GM08714 (cell line): ENCODE measurements around the gene SERPINF2.
"Not testable (repeated sequence)": the region's sequence is repeated elsewhere in the genome, so short reads cannot be mapped to it uniquely, and the experiment has no call there.

Experiments
- H3K4me3 ChIP-seq: fragments of 200-500 bp; sonication (Bioruptor generic); 2 replicates; pipeline ENCODE4 v1.5.1; 2014; ENCODE audit warnings: mild to moderate bottlenecking, low read length, inconsistent platforms
- ZNF274 ChIP-seq: IDR thresholded peaks from 2 replicates; pipeline ENCODE4 v1.6.1; 2012; ENCODE audit warnings: mild to moderate bottlenecking, low read depth, low read length

Gene SERPINF2

GRCh38 chr17:1742371-1743087, at the start of gene SERPINF2:
SERPINF2 (plus strand) TSS chr17:1742871; CDS start chr17:1744996, 2,125 bp downstream.
- no peak for TF ChIP-seq ZNF274
- no peak within 1 kb of the TSS for H3K4me3 ChIP-seq

- H3K4me3 ChIP-seq, result no peak overlapping the region
- TF ChIP-seq ZNF274, result no peak
Measured at GRCh38 chr17:1693339-1693738, 49.3 kb upstream of the SERPINF2 start.

GRCh38 chr17:1695365-1695764, 47.3 kb upstream of the SERPINF2 start:
- no peak overlapping the region for H3K4me3 ChIP-seq
- TF ChIP-seq ZNF274, result no peak

GRCh38 chr17:1697681-1698080, 45.0 kb upstream of the SERPINF2 start:
- TF ChIP-seq ZNF274, result no peak
- no peak overlapping the region for H3K4me3 ChIP-seq

GRCh38 chr17:1699891-1700290, 42.8 kb upstream of the SERPINF2 start:
- H3K4me3 ChIP-seq, result not testable (repeated sequence)

- no peak for TF ChIP-seq ZNF274
- no peak overlapping the region for H3K4me3 ChIP-seq
Measured at GRCh38 chr17:1703063-1703462, 39.6 kb upstream of the SERPINF2 start.

GRCh38 chr17:1705004-1705403, 37.7 kb upstream of the SERPINF2 start:
- no peak for TF ChIP-seq ZNF274
- no peak overlapping the region for H3K4me3 ChIP-seq

GRCh38 chr17:1707107-1707506, 35.6 kb upstream of the SERPINF2 start:
- H3K4me3 ChIP-seq, result no peak overlapping the region
- TF ChIP-seq ZNF274, result no peak

- not testable (repeated sequence) for H3K4me3 ChIP-seq
Measured at GRCh38 chr17:1708791-1709346, 33.8 kb upstream of the SERPINF2 start.

- no peak overlapping the region for H3K4me3 ChIP-seq
- no peak for TF ChIP-seq ZNF274
Measured at GRCh38 chr17:1709403-1709951, 33.2 kb upstream of the SERPINF2 start.

- peak within 1 kb of the TSS; percentile 41; the same call in 1 of the 2 replicates for H3K4me3 ChIP-seq
Measured at GRCh38 chr17:1709971-1710806, 32.5 kb upstream of the SERPINF2 start, which contains the start of gene TLCD2. TLCD2 (minus strand) TSS chr17:1710377; CDS start chr17:1710242, 135 bp downstream.

GRCh38 chr17:1710807-1711553, 31.7 kb upstream of the SERPINF2 start:
- no peak for TF ChIP-seq ZNF274
- no peak overlapping the region for H3K4me3 ChIP-seq

More at GRCh38 chr17:1709971-1710806, 32.5 kb upstream of the SERPINF2 start, which contains the start of gene TLCD2:
- TF ChIP-seq ZNF274, result no peak

GRCh38 chr17:1711804-1712203, 30.9 kb upstream of the SERPINF2 start:
- no peak overlapping the region for H3K4me3 ChIP-seq
- no peak for TF ChIP-seq ZNF274

GRCh38 chr17:1712271-1712670, 30.4 kb upstream of the SERPINF2 start:
- no peak for TF ChIP-seq ZNF274
- no peak overlapping the region for H3K4me3 ChIP-seq
